ENCODE measurements around the gene UPF2.
A peak's percentile ranks its signal among the peaks of the same experiment; 100 is the strongest.
"Not testable (repeated sequence)": the region's sequence is repeated elsewhere in the genome, so short reads cannot be mapped to it uniquely, and the experiment has no call there.

The UPF2 gene

GRCh38 chr10:12036073-12036655, 6.4 kb downstream of the UPF2 start:
- DNase-seq: no peak

DNA sequence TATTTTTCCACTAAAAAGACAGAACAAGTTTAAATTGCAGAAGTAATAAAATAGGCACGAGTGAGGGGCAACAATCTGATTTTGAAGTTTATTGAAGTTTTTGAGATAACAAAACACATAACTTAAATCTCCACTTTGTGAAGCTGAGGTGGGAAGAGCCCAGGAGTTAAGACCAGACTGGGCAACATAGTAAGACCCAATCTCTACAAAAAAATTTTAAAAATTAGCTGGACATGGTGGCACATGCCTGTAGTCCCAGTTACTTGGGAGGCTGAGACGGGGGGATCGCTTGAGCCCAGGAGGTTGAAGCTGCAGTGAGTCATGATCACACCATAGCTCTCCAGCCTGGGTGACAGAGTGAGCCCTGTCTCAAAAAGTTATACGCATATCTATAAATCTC, 11.2 kb downstream of the UPF2 start:
- no peak for DNase-seq

DNA sequence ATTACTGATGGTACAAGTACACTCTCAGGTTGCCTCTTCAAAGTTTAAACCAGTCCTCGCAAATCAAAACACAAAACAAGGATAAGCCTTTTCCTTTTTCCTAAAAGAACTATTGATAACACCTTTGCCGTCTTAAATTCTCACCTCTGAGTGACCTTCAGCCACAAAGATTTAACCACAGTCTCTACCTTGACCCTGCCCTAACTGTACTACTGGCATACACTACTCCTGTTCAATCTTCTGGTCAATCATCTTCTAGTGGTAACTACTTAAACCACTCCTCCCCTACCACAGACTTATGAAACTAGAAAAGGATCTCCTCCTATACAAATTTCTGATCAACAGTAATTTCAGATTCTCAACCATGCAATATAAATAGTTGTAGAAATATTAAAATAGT, 15.1 kb downstream of the UPF2 start:
- DNase-seq: no peak

DNA sequence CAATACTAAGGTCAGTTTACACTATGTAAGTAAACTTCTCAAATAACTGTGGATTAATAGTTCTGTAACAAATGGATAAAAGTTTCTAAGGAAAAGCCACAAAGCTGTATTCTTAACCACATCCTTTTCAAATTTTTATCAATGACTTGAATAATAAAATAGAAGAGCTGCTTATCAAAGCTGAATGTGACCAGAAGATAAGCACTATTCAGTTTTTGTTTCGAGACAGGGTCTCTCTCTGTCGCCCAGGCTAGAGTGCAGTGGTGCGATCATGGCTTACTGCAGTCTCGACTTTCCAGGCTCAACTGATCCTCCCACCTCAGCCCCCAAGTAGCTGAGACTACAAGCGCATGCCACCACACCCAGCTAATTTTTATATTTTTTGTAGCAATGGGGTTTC, 17.0 kb downstream of the UPF2 start:
- DNase-seq: no peak

- no peak for DNase-seq
These were observed 19.9 kb downstream of the UPF2 start for GRCh38 chr10:12022580-12023257.

- no peak for DNase-seq
These were observed 22.0 kb downstream of the UPF2 start for GRCh38 chr10:12020574-12020973.

GRCh38 chr10:12019283-12019971, 23.2 kb downstream of the UPF2 start:
- DNase-seq: no peak

GRCh38 chr10:12018438-12019282, 23.9 kb downstream of the UPF2 start:
- DNase-seq: no peak

GRCh38 chr10:12013926-12014325, 28.7 kb downstream of the UPF2 start:
- no peak for DNase-seq

GRCh38 chr10:12013391-12013790, 29.2 kb downstream of the UPF2 start:
- DNase-seq: not testable (repeated sequence)

GRCh38 chr10:12010353-12010752, 32.3 kb downstream of the UPF2 start:
- DNase-seq: no peak

DNA sequence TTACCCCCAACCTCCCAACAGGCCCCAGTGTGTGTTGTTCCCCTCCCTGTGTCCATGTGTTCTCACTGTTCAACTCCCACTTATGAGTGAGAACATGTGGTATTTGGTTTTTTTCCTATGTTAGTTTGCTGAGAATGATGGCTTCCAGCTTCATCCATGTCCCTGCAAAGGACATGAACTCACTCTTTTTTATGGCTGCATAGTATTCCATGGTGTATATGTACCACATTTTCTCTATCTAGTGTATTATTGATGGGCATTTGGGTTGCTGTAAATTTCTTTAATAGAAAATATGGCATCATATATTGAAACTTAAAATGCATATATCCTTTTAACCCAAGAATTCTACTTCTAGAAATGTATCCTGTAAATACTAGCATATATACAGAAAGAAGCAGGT, 33.8 kb downstream of the UPF2 start:
- DNase-seq: not testable (repeated sequence)

GRCh38 chr10:12006671-12007070, 35.9 kb downstream of the UPF2 start:
- no peak for DNase-seq

DNA sequence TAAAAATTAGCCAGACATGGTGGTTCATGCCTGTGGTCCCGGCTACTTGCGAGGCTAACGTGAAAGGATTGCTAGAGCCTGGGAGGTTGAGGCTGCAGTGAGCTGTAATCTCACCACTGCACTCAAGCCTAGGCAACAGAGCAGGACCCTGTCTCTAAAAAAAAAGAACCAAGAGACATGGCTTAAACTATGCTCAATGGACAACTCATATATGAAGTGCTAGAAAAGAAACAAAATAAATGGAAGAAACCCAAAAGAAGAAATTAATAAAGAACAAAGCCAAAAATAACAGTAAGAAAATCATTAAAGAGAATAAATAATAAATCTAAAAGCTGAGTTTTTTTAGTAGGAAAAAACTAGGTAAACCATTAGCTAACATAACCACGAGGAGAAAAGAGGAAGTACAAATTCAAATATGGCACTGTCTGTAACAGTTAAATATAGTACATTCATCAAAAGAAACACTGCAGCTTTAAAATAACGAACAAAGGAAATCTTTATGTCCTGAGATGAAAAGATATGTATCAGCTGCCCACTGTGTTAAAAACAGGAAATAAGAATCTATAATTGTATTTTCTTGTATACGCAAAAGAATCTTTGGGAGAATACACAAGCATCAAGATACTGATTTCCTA, 48.7 kb downstream of the UPF2 start:
- DNase-seq: no peak

GRCh38 chr10:11988924-11989323, 53.7 kb downstream of the UPF2 start:
- no peak for DNase-seq

DNA sequence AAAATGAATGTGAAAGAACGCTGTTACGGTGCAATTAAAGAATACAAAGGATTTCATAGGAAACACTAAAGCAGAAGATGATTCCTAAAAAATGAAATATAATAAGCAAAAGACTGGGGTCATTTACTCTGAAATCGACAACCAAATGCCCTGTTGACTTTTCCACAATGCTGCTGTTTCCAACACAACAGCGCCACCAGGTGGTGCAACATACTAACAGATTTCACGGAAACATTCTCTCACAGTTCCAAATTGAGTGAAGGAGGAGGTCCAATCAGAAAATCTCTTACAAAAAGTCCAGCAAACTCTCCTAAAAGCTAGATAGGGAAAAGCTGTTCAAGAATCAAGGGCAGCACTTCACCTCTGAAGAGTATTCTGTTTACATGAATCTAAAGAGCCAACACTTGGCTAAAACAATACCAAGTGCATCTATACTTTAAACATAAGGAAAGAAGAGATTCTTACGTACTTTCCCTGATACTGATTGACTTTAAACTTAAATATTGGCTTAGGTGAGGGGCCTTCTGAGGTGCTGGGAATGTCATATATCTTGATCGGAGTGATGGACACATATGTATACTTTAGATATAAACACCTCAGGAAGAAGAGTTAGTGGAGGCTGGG, 55.9 kb downstream of the UPF2 start:
- peak; percentile 71 for DNase-seq

GRCh38 chr10:11982253-11982652, 60.4 kb downstream of the UPF2 start:
- no peak for DNase-seq

GRCh38 chr10:11975795-11976194, 66.8 kb downstream of the UPF2 start:
- DNase-seq: no peak

- DNase-seq: not testable (repeated sequence)
These were observed 70.1 kb downstream of the UPF2 start for GRCh38 chr10:11972523-11972922.

DNA sequence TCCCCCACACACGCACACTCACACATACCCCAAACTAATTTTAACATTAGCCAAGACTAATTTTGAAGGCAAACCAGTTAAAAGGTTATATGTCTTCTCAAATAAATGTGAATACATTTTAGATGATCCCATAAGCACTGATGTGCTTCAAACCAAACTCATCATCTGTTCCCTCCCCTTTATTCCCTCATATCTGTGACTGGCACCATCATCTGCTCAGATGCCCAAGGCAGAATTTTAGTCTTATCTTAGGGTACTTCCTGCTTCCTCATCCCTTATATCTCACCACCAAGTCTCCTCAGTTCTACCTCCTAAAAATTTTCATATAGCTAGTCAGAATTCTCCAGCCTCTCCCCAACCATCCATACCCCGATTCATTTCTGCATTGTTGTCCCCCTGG, 80.4 kb downstream of the UPF2 start:
- no peak for DNase-seq

DNA sequence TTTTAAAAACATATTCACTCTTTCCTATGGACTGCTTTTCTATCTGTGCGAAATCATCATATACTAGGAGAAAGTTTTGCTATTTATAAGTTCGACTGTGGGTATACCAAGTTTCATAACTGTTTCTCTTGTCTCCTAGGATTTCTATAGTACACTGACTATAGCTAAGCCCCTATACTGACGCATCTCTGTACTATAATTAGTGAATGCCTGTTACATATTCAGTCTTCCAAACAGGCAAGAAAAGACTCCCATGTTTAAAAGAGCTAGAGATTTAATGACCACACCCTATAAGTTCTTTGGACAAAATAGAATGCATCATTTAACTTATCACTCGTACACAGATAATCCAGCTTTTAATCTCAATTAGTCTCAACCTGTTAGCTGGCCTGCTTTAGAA, 80.8 kb downstream of the UPF2 start:
- DNase-seq: no peak

DNA sequence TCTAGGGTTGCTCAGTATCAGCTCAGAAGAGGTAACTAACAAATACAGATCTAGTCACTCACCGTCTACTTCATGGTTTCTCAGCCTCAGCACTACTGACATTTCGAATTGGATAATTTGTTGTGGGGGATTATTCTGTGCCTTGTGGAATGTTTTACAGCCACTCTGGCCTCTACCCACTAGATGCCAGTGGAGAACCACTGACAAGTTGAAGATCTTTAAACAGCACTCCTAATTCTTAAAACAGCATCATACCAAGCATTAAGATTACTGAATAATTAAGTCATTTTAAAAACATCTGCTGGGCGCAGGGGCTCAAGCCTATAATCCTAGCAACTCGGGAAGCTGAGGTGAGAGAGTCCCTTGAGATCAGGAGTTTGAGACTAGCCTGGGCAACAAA, 82.6 kb downstream of the UPF2 start:
- no peak for DNase-seq

DNA sequence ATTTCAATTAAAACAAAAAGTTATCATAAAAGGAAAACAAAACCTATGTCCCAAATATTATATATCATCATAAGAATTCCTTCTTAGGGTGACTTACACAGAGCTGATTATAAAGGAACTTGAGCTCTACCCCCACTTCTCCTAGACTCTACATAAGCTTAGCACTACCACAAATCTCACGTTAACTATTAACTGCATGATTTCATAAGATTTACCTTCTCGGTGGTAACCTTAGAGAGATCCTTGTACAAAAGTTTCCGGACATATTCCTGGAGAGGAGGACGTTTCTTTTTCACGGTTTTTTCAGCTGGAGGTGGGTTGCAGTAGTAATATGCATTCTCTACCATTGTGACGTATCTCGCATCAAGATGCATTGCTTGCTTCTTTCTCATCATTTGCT, 83.7 kb downstream of the UPF2 start:
- DNase-seq: no peak

Measured in activated naive CD4-positive, alpha-beta T cell treated with anti-CD3 and anti-CD28 coated beads, Interleukin-2, amount 50 U/mL, for 16 hours (primary cell).